DMS79 treated with DMSO at 0.1 percent for 48 hours (cell line): Measurements from ENCODE around the gene HMG20B.

Experiments
- DNase-seq: peaks from one replicate; lab custom pipeline; 2025; lab: John Stamatoyannopoulos, UW

HMG20B gene

DNA sequence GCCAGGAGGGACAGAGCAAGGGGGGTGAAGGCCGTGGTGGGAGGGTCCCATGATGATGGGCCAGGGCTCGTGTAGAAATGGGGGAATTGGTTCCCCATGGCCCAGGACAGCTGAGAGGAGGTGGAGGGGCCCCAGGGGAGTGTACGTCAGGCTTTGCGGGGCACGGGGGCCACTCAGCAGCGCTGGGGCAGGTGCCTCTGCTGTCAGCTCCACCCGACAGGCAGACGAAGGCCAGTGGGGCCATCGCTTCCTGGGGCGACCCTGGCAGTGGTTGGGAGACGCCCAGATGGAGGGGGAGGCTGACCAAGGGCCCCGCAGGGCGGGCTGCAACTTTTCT lies 35.7 kb upstream of the HMG20B start:
- no peak for DNase-seq

DNA sequence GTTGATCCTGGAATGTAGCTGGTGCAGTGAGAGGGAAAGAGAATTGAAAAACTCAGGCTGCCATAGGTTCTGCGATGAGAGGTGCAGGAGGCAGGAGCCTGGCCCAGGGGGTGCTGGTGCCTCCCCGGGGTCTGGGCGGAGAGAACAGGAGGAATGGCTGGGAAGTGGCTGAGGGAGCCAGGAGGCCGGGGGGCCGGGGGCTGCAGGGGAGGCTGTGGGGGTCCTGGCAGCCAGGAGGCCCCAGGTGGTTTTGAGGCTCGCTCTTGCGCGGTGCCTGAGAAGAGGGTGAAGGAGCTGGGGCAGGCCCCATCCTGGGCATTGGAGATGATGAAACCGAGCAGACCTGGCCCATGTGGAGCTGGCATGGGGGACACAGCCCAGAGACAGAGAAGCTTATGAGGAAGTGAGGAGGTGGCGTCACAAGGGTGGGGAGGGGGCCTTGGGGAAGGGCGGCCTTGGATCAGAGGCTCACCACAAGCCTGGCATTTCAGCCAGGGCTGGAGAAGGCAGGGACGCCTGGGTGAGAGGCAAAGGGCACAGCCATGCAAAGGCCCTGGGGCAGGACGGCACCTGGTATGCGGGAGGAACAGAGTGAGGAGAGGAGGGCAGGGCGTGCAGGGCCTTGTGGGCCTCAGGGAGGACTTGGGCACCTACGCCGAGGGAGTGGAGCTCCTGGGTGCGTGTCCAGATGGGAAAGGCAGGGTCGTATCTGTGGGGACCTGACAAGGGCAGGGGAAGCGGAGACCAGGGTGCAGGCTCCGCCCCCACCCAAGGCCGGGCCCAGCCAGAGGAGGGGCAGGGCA lies 35.1 kb upstream of the HMG20B start:
- DNase-seq, result no peak

DNA sequence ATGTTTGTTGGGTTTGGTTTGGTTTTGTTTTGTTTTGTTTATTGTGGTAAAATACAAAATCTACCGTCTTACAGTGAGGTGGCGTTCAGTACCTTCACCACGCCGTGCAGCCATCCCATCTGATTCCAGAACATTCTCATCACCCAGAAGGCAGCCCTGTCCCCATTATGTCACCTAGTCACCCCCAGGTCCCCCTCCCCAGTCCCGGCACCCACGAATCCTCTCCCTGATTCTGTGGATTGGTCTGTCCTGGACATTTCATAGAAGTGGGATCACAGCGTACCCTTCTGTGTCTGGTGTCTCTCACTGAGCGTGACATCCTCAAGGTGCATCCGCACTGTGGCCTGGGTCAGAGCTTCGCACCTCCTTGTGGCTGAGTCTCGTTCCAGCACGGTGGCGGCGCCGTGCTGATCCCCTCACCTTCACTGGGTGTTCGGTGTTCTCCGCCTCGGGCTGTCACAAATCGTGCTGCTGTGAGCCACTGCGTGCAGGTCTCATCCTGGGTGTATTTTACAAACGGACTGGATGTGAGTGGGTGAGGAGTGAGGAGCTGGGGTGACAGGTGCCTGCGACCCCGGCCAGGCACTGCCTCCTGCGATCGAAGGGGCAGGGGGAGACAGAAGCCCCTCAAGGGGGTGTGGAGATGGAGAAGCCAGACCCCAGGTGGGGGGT lies 34.4 kb upstream of the HMG20B start:
- DNase-seq, result no peak

DNA sequence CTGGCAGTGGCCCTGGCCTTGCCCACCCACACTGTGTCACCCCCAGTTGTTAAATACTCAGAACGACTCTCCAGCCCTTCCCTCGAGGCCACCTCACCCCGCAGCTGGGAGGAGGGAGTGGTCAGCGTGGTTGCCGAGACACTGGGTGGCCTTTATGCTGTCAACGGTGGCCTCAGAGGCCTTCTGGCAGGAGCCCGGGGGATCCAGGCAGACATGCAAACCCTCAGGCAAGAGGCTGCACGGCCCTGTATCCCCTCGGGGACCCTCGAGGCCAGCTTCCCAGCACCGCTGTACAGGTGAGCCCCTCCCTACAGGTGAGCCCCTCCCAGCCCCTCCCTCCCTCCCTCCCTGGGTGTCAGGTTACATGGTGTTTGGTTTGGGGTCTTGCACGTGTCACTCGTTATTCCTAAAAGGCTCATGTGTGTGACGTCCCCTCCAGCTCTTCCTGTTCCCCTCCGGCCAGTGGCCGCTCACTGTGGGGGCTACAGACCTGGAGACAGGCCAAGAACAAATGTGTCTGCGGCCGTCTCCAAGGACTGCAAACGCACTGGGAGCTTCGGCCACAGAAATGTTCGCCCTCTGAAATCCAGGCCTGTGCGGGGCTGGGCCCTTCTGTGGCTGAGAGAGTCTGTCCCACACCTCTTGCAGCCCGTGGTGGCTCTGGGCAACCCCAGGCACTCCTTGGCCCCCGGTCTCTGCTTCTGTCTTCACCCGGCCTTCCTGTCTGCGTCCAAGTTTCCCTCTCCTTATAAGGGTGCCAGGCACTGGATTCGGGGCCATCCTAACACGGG lies 33.6 kb upstream of the HMG20B start, which contains the start of gene TEKTIP1:
TEKTIP1 (plus strand) TSS at position 210 of the 791 bp plus-strand sequence; CDS start at position 214, 4 bp downstream.
- no peak for DNase-seq

DNA sequence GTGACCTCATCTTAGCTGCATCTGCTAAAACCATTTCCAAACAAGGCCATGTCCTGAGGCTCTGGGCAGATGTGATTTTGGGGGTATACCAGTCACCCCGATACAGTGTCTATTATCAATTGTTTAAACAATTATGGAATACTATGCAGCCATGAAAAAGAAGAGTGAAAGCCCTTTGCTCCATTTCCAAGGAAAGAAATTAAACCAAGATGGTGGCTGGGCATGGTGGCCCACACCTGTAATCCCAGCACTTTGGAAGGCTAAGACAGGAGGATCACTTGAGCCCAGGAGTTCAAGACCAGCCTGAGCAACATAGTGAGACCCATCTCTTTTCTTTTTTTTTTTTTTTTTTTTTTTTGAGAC lies 33.0 kb upstream of the HMG20B start:
- no peak for DNase-seq

DNA sequence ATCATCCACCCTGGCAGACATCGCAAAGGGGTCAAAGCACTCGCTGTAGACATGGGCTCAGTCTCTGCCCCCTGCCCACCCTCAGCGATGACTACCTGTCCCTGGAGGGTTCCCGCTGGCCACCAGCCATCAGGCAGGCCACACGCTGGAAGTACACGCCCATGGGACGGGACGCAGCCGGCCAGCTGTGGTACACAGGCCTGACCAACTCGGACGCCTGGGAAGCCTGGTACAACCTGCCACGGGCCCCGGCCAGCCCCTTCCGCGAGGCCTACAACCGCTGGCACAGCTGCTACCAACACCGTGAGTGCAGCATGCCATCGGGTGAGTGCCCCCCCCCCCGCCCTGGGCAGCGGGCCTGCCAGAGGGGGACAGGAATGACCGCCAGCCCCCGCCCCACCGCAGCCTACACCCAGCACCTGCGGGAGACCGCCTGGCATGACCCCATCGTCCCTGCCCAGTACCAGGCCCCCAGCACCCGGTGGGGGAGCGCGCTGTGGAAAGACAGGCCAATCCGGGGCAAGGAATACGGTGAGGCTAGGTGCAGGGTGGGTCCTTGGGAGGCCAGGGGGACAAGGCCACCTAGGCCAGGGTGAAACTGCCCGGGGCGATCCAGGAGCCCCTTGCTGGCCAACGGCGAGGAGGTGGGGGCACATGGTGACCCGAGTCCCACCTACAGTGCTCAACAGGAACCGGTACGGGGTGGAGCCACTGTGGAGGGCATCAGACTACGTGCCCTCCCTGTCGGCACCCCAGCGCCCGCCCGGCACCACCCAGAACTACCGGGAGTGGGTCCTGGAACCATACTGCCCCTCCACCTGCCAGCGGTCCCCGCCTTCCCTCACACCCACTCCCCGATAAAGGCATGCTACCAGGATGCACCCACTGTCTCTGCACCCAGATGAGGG lies 29.3 kb upstream of the HMG20B start:
- DNase-seq, result no peak

DNA sequence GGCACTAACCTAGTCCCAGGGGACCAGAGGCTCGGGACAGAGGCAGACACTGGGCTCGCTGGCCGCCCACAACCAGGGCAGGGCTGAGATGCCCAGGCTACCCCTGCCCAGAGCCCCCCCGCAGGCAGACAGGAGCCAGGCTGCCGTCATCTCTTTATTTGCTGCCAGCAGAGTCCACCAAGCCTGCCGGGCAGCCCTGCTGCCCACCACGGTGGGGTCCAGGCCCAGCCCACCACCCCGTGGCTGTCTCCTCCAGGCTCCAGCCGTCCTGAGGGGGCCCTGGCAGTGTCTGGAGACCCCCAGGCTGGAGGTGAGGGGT lies 28.7 kb upstream of the HMG20B start:
- no peak for DNase-seq

DNA sequence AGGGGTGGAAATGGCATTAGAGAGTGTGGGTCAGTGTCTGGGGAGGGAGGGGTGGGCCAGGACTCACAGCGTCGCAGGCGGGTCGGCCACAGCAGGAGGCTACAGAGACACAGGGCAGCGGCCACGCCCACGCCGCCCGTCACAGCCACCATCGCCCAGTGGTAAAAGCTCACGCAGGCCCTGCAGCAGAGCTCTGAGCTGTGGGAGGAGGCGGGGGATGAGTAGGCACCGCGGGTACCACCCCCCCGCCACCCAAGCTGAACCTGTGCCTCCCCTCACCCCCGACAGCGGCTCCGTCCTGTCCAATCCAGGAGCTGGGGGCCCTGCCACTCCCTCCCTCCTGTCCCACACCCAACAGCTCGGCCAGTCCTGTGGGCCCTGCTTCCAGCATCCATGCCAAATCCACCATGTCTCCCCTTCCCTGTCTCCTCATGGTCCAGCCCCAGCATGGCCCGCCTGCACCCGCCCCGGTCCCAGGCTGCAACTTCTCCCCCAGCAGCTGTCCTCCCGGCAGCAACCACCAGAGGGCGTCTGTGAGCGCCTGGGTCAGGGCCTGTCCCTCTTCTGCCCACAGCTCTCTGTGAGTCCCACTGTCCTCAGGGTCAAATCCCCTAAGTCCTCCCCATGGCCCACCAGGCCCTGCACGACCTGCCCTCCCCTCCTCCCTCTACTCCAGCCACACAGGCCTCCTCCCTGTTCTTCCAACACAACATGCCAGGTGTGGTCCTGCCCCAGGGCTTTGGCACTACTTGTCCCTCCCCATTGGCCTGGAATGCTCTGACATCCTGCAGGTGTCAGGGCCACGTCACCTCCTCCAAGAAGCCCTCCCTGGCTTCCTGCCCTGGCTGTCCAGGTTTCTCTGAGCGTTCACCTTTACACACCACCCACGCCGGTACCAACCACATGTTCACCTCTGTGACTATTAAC lies 27.7 kb upstream of the HMG20B start:
- no peak for DNase-seq

DNA sequence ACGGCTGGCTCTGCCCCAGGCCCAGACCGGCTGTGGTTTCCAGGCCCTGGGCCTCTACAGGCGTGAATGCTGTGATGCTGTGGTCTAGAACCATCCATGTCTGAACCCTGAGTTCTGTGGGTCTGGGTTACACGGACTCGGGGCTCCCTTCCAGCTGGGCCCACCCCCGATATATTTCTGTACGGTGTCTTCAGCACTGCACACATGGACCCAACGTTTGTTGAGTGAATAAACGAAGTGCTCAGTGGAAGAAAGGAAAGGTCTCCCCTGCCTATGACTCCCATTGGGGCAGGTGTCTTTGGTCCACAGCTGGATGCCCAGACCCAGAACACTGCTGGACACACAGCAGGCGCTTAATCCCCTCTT lies 27.1 kb upstream of the HMG20B start:
- DNase-seq, result no peak

DNA sequence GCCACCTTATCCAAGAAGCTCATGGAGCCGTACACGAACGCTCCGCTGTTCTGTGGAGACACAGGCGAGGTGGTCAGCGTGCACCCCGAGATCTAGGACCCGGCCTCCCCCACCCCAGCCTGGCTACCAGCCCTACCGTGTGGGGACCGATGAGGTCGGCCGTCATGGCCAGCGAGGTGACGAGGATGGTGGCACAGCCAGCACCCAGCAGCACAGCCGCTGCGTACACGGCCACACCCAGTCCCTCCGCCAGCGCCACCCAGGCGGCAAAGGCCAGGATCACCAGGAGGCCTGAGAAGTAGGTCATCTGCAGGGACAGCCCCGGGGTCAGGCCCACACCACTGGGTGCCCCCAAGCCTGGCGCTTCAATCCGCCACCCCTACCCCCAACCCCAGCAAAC lies 26.6 kb upstream of the HMG20B start:
- no peak for DNase-seq

DNA sequence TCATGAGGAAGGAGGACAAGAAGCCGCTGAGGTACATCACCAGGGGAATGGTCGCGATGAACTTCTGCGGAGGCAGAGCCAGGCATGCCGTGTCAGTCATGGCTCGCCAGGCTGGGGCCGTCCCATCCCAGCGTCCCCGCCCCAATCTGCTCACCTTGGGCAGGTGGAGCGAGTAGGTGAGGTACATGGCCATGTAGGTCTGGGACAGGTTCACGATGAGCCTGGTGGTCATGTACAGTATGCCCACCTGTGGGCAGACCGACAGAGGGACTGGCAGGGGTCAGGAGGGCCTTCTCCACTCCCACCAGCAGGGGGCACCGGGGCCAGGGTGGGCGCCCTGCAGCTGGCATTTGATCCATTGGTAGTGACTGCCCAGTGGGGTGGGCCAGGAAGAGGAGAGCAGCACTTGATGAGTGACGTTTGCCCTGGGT lies 25.4 kb upstream of the HMG20B start:
- no peak for DNase-seq

DNA sequence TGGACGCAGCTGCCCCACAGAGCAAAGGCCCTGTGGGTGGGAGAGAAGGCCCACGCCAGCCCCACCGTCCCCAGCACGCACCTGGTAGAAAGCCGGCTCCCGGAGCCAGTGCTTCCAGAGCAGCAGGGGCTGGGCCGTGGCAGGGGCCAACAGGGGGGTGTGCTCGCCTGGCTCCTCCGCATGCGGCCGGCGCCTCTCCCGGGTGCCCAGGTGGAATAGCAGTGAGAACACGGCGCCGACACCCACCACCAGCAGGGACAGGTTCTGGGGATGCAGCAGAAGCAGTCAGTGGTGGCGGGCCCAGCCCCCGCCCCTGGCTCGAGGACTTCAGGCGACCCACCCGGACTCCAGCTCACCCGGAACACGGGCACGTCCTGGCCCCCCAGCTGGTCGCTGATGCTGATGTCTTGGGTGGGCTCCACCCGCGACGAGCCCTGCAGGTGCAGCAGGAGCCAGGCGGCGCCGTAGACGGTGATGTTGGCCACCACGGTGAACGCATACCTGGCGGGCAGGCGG lies 24.9 kb upstream of the HMG20B start:
- no peak for DNase-seq

DNA sequence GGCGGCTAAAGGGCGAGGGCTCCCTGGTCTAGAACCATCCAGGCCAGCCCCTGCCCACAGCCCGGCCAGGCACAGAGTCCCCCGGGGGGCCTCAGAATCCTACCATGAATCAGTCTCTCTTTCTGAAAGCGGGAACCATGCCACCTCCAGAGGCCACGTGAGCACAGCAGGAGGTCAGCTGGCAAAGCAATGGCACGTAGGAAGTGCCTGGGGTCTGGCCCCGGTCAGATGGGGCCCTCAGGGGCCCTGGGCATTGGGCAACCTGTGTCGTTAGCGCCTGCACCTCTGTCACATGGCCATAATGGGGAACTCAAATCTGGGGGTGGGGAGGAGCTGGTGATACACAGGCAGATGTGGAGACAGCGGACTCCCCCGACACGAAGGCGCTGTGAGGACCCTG lies 24.1 kb upstream of the HMG20B start:
- DNase-seq, result no peak

DNA sequence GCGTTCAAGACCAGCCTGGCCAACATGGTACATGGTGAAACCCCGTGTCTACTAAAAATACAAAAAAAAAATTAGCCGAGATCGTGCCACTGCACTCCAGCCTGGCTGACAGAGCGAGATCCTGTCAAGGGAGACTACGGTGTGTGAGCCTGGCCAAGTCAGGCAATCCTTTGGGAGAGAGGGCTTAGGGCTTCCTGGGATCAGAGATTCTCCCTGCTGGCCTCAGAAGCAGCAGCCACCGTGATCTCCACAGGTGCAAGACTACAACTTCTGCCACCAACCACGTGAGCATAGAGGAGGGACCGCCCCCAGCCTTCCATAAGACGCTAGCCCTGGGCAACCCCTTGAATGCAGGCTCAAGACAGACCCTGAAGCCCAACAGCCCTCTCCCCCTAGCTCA lies 22.9 kb upstream of the HMG20B start:
- DNase-seq, result no peak

DNA sequence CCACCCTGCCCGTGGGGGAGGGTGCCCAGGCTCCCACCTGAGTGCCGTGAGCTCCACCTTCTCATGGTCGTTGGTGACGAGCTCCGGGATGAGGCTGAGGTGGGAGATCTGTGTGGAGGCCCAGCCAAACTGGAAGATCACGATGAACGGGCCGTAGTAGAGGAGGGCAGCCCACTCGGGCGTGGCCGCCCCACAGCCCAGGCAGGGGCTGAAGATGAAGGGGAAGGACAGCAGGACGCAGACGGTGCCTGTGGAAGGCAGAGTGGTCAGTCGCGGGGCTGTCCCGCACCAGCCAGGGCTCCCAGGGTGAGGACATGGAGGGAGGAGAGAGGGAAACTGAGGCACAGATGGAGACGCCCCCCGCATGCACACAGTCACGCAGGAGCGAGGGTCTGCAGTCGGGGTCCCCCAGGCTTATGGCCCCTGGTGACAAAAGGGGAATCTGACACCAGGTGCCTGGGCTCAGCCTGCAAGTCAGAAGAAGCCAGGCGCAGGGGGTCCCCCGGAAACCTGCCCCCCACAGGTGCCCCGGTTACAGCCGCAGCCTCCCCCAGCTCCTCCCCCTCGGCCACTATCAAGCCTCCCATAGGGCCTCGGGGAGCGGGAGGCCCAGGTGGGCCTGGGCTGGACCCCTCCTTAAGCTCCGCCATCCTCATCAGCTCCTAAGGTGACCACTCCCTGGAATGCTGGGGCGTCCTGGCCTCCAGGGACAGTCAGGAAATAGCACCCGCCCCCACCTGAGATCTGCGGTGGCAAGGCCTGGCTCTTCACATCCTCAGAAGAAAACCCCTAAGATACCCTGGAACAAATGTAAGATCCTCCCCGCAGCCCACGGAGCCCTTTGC lies 21.6 kb upstream of the HMG20B start:
- no peak for DNase-seq

DNA sequence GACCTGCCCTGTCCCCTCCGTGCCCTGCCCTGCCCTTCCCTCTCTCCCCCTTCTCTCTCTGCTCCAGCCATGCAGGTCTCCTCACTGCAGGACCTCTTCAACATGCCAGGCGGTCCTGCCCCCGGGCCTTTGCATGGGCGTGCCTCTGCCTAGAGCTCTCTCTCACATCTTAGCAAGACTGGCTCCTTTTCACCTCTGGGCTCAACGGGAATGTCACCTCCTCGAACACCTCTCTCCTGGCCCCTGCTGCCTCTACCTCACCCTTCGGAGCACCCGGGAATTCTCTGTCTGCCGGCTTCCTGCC lies 21.0 kb upstream of the HMG20B start:
- no peak for DNase-seq

DNA sequence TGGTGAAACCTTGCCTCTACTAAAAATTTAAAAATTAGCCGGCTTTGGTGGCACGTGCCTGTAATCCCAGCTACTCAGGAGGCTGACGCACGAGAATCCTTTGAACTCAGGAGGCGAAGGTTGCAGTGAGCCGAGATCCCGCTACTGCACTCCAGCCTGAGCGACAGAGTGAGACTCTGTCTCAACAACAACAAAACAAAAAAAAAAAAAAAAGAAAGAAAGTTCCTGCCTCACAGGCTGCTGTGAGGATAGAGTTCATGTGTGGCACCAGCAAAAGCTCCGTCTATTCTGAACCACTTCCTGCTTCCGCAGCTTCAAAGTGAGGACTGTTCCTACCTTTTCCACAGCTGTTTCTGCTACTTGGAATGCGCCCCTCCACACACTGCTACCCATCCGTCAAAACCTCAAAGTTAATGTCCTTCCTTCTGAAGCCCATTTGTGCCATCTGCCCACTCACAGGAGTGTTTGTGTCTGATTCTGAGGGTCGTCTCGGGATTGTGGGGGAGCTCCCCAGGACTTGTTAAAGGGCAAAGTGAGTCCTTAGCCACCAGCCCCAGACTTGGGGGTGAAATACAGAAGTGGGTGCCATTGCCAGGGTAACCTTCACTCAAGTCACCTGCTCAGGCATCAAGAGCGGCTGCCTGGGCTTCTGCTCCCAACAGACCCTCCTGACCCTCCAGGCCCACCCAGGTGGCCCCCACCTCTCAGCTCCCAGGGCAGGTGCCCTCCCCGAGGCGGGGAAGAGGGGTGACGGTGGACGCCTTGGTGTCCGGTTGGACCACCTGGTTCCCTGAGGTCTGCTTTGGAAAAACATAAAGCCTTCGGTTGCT lies 18.3 kb upstream of the HMG20B start:
- DNase-seq, result no peak

DNA sequence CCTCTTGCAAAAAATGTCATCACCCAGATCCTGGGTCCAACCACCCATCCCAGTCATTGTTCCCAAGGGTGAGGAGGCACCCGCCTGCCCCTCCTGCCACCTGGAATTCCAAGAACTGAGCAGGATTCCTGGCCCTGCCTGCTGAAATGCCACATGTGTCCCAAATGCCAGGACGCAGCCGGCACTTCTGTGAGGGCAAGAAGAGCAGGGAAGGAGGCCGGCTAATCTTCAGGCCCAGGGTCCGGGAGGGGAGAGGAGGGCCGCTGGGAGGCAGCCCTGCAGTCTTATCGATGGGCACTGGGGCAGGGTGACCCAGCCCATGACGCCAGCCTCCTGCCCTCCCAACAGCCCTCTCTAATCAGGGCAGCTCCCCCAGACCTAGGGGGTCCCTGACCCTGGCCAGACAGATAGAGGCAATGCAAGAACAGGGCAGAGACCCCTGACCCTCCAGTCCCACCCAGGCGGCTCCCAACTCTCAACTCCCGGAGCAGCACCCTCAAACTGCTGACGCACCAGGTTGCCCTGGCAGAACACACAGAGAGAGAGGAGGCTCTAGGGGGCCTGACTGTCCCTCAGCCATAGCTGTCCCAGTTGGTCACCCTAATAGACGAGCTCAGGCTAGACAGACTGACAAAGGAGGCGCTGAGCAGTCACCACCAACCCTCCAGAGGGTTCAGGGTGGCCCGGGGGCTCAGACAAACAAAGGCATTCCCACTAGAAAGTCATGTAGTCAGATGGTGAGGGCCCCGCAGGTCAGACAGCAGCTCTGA lies 16.9 kb upstream of the HMG20B start:
- no peak for DNase-seq
